A549 (cell line): ENCODE data around the gene FKBP8. TPM values are rescaled to one million over a fixed set of nuclear protein-coding genes. Genes with fewer than 3 reads are reported as not detected.
A peak's percentile ranks its signal among the peaks of the same experiment; 100 is the strongest.
"Not testable (repeated sequence)": the region's sequence is repeated elsewhere in the genome, so short reads cannot be mapped to it uniquely, and the experiment has no call there.

Experiments
- ATAC-seq, 2 experiments: fragments of 200-7000 bp in 1 of 2; fragments of >200 bp in 1 of 2; cut with Nextera tagmentation in 1 of 2; cut with Tn5 transposase in 1 of 2; 3 replicates each; pipeline versions ENCODE4 v1.8.0 to v1.9.1; 2018 to 2020; ENCODE audit warnings: mild to moderate bottlenecking in 1 of 2, moderate library complexity in 1 of 2
- CTCF ChIA-PET: fragments of 300-600 bp; sonication (Branson Sonifier 250); formaldehyde crosslinking; extraction: SDS; loops from one replicate; lab custom pipeline; 2021; ENCODE audit warnings: antibody characterized with exemption, inconsistent platforms; lab: Yijun Ruan, JAX
- POLR2A ChIA-PET: fragments of 350-600 bp; formaldehyde crosslinking; extraction: SDS; loops from one replicate; lab custom pipeline; 2021; ENCODE audit warnings: antibody characterized with exemption, inconsistent platforms; lab: Yijun Ruan, JAX
- DNase-seq, 2 experiments: peaks; one replicate each; pipeline versions ENCODE4 v3.0.0 to v3.0.0-alpha.2; 2011 to 2016; ENCODE audit warnings: low read depth in 1 of 2, low spot score in 1 of 2
- FAIRE-seq: peaks from 2 replicates; lab custom pipeline; 2011; peaks lifted over from hg19 to GRCh38; lab: Jason Lieb, UNC
- H3K27ac ChIP-seq, 2 experiments: fragments of >200 bp; sonication (Bioruptor Twin); formaldehyde crosslinking; 3 replicates each; pipeline ENCODE4 v1.5.1; 2016 to 2017
- H3K4me1 ChIP-seq: fragments of >200 bp; sonication (Bioruptor Twin); formaldehyde crosslinking; 3 replicates; pipeline ENCODE4 v1.6.1; 2016
- H3K4me2 ChIP-seq: fragments of >200 bp; sonication (Bioruptor Twin); formaldehyde crosslinking; 3 replicates; pipeline ENCODE4 v1.6.1; 2016
- H3K4me3 ChIP-seq: fragments of >200 bp; sonication (Bioruptor Twin); formaldehyde crosslinking; 3 replicates; pipeline ENCODE4 v1.5.1; 2016
- H3K9me3 ChIP-seq: fragments of >200 bp; sonication (Bioruptor Twin); formaldehyde crosslinking; 3 replicates; pipeline ENCODE4 v1.6.1; 2016
- ATOH8 ChIP-seq: fragments of 250-450 bp; sonication (Bioruptor Pico); IDR thresholded peaks from 2 replicates; pipeline ENCODE4 v1.5.0; 2020; ENCODE audit warnings: low read depth, mild to moderate bottlenecking, moderate library complexity
- CEBPB ChIP-seq, 2 experiments: fragments of >200 bp in 1 of 2; sonication (Bioruptor Twin) in 1 of 2; formaldehyde crosslinking in 1 of 2; IDR thresholded peaks; 2 replicates each; pipeline ENCODE4 v1.6.1; 2012 to 2016
- ESRRA ChIP-seq: fragments of 150-350 bp; IDR thresholded peaks from 2 replicates; pipeline ENCODE4 v1.6.1; 2014; ENCODE audit warnings: mild to moderate bottlenecking, low read length, borderline replicate concordance
- GATA3 ChIP-seq: IDR thresholded peaks from 2 replicates; pipeline ENCODE4 v1.6.1; 2012; ENCODE audit warnings: borderline replicate concordance
- HDAC2 ChIP-seq: fragments of 200-600 bp; sonication (generic); IDR thresholded peaks from 2 replicates; pipeline ENCODE4 v1.6.1; 2016
- HES2 ChIP-seq: fragments of >200 bp; sonication (Bioruptor Twin); formaldehyde crosslinking; IDR thresholded peaks from 2 replicates; pipeline ENCODE4 v1.6.1; 2016
- HMGXB4 ChIP-seq: fragments of 250-450 bp; sonication (Bioruptor Pico); IDR thresholded peaks from 2 replicates; pipeline ENCODE4 v1.5.0; 2021; ENCODE audit warnings: mild to moderate bottlenecking, moderate library complexity, borderline replicate concordance
- HOXB13 ChIP-seq: fragments of 250-450 bp; sonication (Bioruptor Pico); IDR thresholded peaks from 2 replicates; pipeline ENCODE4 v1.5.0; 2020; ENCODE audit warnings: low read depth, mild to moderate bottlenecking, moderate library complexity
- JUN ChIP-seq, 2 experiments: fragments of >200 bp; sonication (Bioruptor Twin); formaldehyde crosslinking; IDR thresholded peaks; 2 replicates in 1 of 2; 3 replicates in 1 of 2; pipeline ENCODE4 v1.6.1; 2016 to 2017
- KDM1A ChIP-seq: fragments of 200-600 bp; sonication (generic); IDR thresholded peaks from 2 replicates; pipeline ENCODE4 v1.6.1; 2016; ENCODE audit warnings: low read depth, mild to moderate bottlenecking
- KDM5A ChIP-seq: fragments of 200-600 bp; sonication (generic); IDR thresholded peaks from 2 replicates; pipeline ENCODE4 v1.6.1; 2016; ENCODE audit warnings: antibody characterized with exemption, mild to moderate bottlenecking
- PBX3 ChIP-seq: IDR thresholded peaks from 2 replicates; pipeline ENCODE4 v1.6.1; 2012
- REST ChIP-seq: fragments of 200-600 bp; sonication (generic); IDR thresholded peaks from 2 replicates; pipeline ENCODE4 v1.6.1; 2016; ENCODE audit warnings: antibody characterized with exemption, mild to moderate bottlenecking, moderate library complexity
- SMC3 ChIP-seq: fragments of >200 bp; sonication (Bioruptor Twin); formaldehyde crosslinking; IDR thresholded peaks from 3 replicates; pipeline ENCODE4 v1.6.1; 2018; ENCODE audit warnings: inconsistent platforms
- SREBF2 ChIP-seq: fragments of 450-650 bp; IDR thresholded peaks from 2 replicates; pipeline ENCODE4 v1.6.1; 2014; ENCODE audit warnings: mild to moderate bottlenecking, moderate library complexity
- TFCP2L1 ChIP-seq: fragments of 250-450 bp; sonication (Bioruptor Pico); IDR thresholded peaks from 2 replicates; pipeline ENCODE4 v1.5.0; 2021; ENCODE audit warnings: mild to moderate bottlenecking
- ZC3H11A ChIP-seq: fragments of 450-650 bp; IDR thresholded peaks from 2 replicates; pipeline ENCODE4 v1.6.1; 2014; ENCODE audit warnings: antibody characterized with exemption, mild to moderate bottlenecking
- ZFP36 ChIP-seq: fragments of 450-650 bp; IDR thresholded peaks from 2 replicates; pipeline ENCODE4 v1.6.1; 2014; ENCODE audit warnings: borderline replicate concordance; ENCODE audit not compliant: partially characterized antibody
- ZNF302 ChIP-seq: fragments of 250-450 bp; sonication (Bioruptor Pico); IDR thresholded peaks from 2 replicates; pipeline ENCODE4 v1.9.0; 2021; ENCODE audit warnings: inconsistent platforms, mild to moderate bottlenecking, moderate library complexity
- WGBS: methylation state at CpG from one replicate; pipeline ENCODE4 v1.1.6; 2017; ENCODE audit errors: missing lambda C conversion rate; 5-methylcytosine and 5-hydroxymethylcytosine counted together
- polyA minus RNA-seq: library from RNA; depleted of rRNA, polyadenylated mRNA; stranded (reverse); fragments of >200 nt; gene quantifications from 2 replicates; pipeline ENCODE4 v1.2.3, GENCODE V29; 2011; rRNA and poly(A)+ RNA removed
- polyA plus RNA-seq, 4 experiments: library from polyadenylated mRNA; depleted of rRNA in 3 of 4; stranded (reverse); fragments of >200 nt; fragmentation: RNase III in 1 of 4; extraction: RNeasy Plus Mini Kit Qiagen cat#74134 plus additional on column Dnase treatment in 1 of 4; gene quantifications; 2 replicates in 3 of 4; 3 replicates in 1 of 4; pipeline ENCODE4 v1.2.3, GENCODE V29; 2011 to 2017

FKBP8 gene
- polyA plus RNA-seq (2011; rRNA removed): 53.3 and 56.1 TPM in 2 replicates
- 146 and 183 TPM in 2 replicates for polyA plus RNA-seq (2012; cell fraction: cytosol; rRNA removed)
- polyA plus RNA-seq (2012; cell fraction: nucleus; rRNA removed): 128 and 154 TPM in 2 replicates
- 97.0 to 124 TPM (median 123 TPM) in 3 replicates for polyA plus RNA-seq (2017; fragmentation: RNase III; extraction: RNeasy Plus Mini Kit Qiagen cat#74134 plus additional on column Dnase treatment)
- 28.0 and 45.2 TPM in 2 replicates for polyA minus RNA-seq

GRCh38 chr19:18542941-18543813 is at the start of gene FKBP8:
Gene FKBP8, minus strand, starts transcription at chr19:18543573. Its CDS starts 1,603 bp downstream, at chr19:18541970.
- no peak for FAIRE-seq
- H3K9me3 ChIP-seq: no peaks in the 10 kb centered on the region
- peak within 1 kb of the TSS; percentile 96 for H3K4me2 ChIP-seq
- POLR2A ChIA-PET: interaction anchor here (0.6 to 1.9 kb wide), 3 partner anchors 12 to 23 kb away, joined by 5 to 12 read pairs (median 7); partner anchors contain the start of gene KXD1
- H3K4me3 ChIP-seq: peak within 1 kb of the TSS; percentile 81
- peak within 1 kb of the TSS; percentile 97 to 100 for H3K27ac ChIP-seq
- peak; percentile 83 to 84 for DNase-seq
- WGBS: 0% methylated on average over 1 of the region's 86 CpGs
- H3K4me1 ChIP-seq: peaks cover 11% of the 10 kb centered on the region; the same call in 1 of the 3 replicates
- TF ChIP-seq JUN (IDR thresholded peaks at IDR 0.05): no peak
- no peak for TF ChIP-seq SREBF2
- peak; percentile 91 for TF ChIP-seq PBX3
- no peak for TF ChIP-seq ESRRA
- no peak for TF ChIP-seq HES2
- no peak for TF ChIP-seq HOXB13 (CRISPR knock-in tag)
- no peak for TF ChIP-seq ZFP36
- TF ChIP-seq, all 56 proteins: peak for 1
- CTCF ChIA-PET: interaction anchor here (0.5 to 1.9 kb wide), 8 partner anchors 11 to 329 kb away, joined by 3 to 7 read pairs (median 4); partner anchors contain the start of gene REX1BD
- peak; percentile 97 to 98 for ATAC-seq

- H3K4me1 ChIP-seq: peaks cover 12% of the 10 kb centered on the region; the same call in 1 of the 3 replicates
- not testable (repeated sequence) for ATAC-seq, DNase-seq, H3K4me2 ChIP-seq, H3K9me3 ChIP-seq, H3K4me3 ChIP-seq, H3K27ac ChIP-seq, FAIRE-seq
- 90% methylated on average over 5 of the region's 5 CpGs for WGBS
- CTCF ChIA-PET: interaction anchor here (0.6 to 5.2 kb wide), 19 partner anchors 11 to 274 kb away, joined by 3 to 46 read pairs (median 4); partner anchors contain the start of genes UBA52 and UPF1
- POLR2A ChIA-PET: interaction anchor here (0.6 kb wide), 1 partner anchor 255 kb away, joined by 3 read pairs; no protein-coding TSS in a partner anchor
Measured at GRCh38 chr19:18592732-18593131, 49.4 kb upstream of the FKBP8 start.

DNA sequence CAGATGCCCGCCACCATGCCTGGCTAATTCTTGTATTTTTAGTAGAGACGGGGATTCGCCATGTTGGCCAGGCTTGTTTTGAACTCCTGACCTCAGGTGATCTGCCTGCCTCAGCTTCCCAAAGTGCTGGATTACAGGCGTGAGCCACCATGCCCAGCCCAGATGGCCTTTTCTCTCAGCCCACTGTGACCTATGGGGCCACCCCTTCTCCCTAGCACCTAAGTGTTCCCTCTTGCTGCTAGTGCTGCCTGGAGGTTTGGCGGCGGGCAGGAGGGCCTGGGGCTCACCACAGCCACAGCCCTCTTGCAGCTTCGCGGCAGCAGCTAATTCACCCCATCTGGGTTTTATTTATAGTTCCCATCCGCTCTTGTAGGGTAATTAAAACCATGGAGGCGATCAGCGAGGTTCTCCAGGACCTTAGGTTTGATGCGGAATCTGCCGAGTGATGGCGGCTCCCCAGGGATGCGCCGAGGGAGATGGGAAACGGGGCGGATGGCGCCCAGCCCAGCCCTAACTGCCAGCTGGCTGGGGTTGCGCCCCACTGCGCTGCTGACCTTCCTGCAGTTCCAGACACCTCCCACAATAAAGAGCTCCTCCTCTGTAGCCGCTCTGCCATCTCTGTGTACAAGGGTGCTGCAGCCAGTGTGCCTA is 48.5 kb upstream of the FKBP8 start:
- H3K4me2 ChIP-seq: no peak overlapping the region
- ChIA-PET POLR2A (no interaction called here), CTCF (interaction anchor here (0.9 to 5.2 kb wide), 8 partner anchors 11 to 257 kb away, joined by 3 to 46 read pairs (median 8); partner anchors contain the start of gene UBA52)
- ATAC-seq: no peak
- no peaks in the 10 kb centered on the region for H3K9me3 ChIP-seq
- 97% methylated on average over 22 of the region's 22 CpGs for WGBS
- no peak for FAIRE-seq
- H3K4me3 ChIP-seq: no peak overlapping the region
- no peak for DNase-seq
- no peak overlapping the region for H3K27ac ChIP-seq
- H3K4me1 ChIP-seq: peaks cover 12% of the 10 kb centered on the region; the same call in 1 of the 3 replicates
- TF ChIP-seq GATA3 (no peak), KDM5A (no peak), ATOH8 (CRISPR knock-in tag) (no peak), PBX3 (no peak), TFCP2L1 (no peak), SMC3 (no peak), REST (no peak), ZC3H11A (no peak), ZNF302 (CRISPR knock-in tag) (no peak), HDAC2 (no peak), CEBPB (IDR thresholded peaks at IDR 0.05) (no peak), ESRRA (no peak), KDM1A (no peak), JUN (IDR thresholded peaks at IDR 0.05) (no peak), HMGXB4 (CRISPR knock-in tag) (no peak)
